Prostate gland (tissue), 2 donors: Measurements from ENCODE around the gene PLXNB1. TPM values are rescaled to one million over a fixed set of nuclear protein-coding genes. Genes with fewer than 3 reads are reported as not detected.

ENCODE experiments used
- DNase-seq: peaks from one replicate; pipeline ENCODE4 v3.0.0-alpha.2; 2019; ENCODE audit warnings: low spot score
- H3K27ac ChIP-seq, 2 donors: fragments of 200-600 bp; sonication (generic); 2 replicates each; pipeline ENCODE4 v1.5.1; 2017 to 2019
- H3K27me3 ChIP-seq: fragments of 200-600 bp; sonication (generic); replicated peaks from 2 replicates; pipeline ENCODE4 v1.5.1; 2019; ENCODE audit not compliant: insufficient read depth
- H3K36me3 ChIP-seq, 2 donors: fragments of 200-600 bp; sonication (generic); 1 replicate in 1 of 2; 2 replicates in 1 of 2; pipeline versions ENCODE4 v1.5.1 to v1.8.1; 2017 to 2019
- H3K4me1 ChIP-seq: fragments of 200-600 bp; sonication (generic); replicated peaks from 2 replicates; pipeline ENCODE4 v1.5.1; 2019
- H3K4me3 ChIP-seq, 2 donors: fragments of 200-600 bp; sonication (generic); 2 replicates each; pipeline ENCODE4 v1.5.1; 2017 to 2019
- H3K9me3 ChIP-seq: fragments of 200-600 bp; sonication (generic); 2 replicates; pipeline ENCODE4 v1.5.1; 2017
- CTCF ChIP-seq, 4 experiments: fragments of 200-600 bp in 2 of 4; fragments of 450-650 bp in 2 of 4; sonication (generic) in 2 of 4; IDR thresholded peaks; 1 replicate in 3 of 4; 2 replicates in 1 of 4; pipeline ENCODE4 v1.5.1; 2016 to 2019; ENCODE audit warnings: antibody characterized with exemption in 4 of 4, mild to moderate bottlenecking in 2 of 4, moderate library complexity in 2 of 4
- POLR2A ChIP-seq: fragments of 450-650 bp; IDR thresholded peaks from one replicate; pipeline ENCODE4 v1.6.1; 2016; ENCODE audit warnings: antibody characterized with exemption, mild to moderate bottlenecking
- POLR2AphosphoS5 ChIP-seq: sonication (generic); formaldehyde crosslinking; IDR thresholded peaks from one replicate; pipeline ENCODE4 v1.6.1; 2017; ENCODE audit warnings: antibody characterized with exemption
- WGBS: methylation state at CpG from one replicate; pipeline ENCODE4 v1.1.5; 2018; 5-methylcytosine and 5-hydroxymethylcytosine counted together
- intact Hi-C: fragments of 100-400 bp; cut with DNase I; formaldehyde crosslinking; loops from one replicate; pipeline ENCODE4 v1.14.2; 2022
- total RNA-seq, 2 donors: library from RNA; depleted of rRNA; stranded (reverse); fragments of >200 nt; gene quantifications; one replicate each; pipeline ENCODE4 v1.1.0, GENCODE V29; 2016

Gene PLXNB1
- total RNA-seq, 2 donors from 2014 or later: 115 to 182 TPM

- Histone ChIP-seq H3K9me3 (no peaks in the 10 kb centered on the region), H3K27me3 (no peaks in the 10 kb centered on the region), H3K36me3 (peaks cover 0 to 11% of the 10 kb centered on the region in 2 donors), H3K4me1 (peaks cover 21% of the 10 kb centered on the region), H3K27ac (no peak overlapping the region), H3K4me3 (no peak overlapping the region)
- intact Hi-C loops: no loop called here
- TF ChIP-seq CTCF (IDR thresholded peaks at IDR 0.05): no peak
- TF ChIP-seq POLR2A: no peak
- no peak for TF ChIP-seq POLR2AphosphoS5
- WGBS: 96% methylated on average over 3 of the region's 3 CpGs
- no peak for DNase-seq
These were observed 7.6 kb downstream of the PLXNB1 start for GRCh38 chr3:48422272-48422671.

GRCh38 chr3:48420561-48420960 is 9.3 kb downstream of the PLXNB1 start:
- Histone ChIP-seq H3K27ac (no peak overlapping the region), H3K27me3 (no peaks in the 10 kb centered on the region), H3K4me1 (peaks cover 6% of the 10 kb centered on the region), H3K4me3 (no peak overlapping the region), H3K36me3 (peaks cover 5 to 15% of the 10 kb centered on the region in 2 donors), H3K9me3 (no peaks in the 10 kb centered on the region)
- no peak for DNase-seq
- 86% methylated on average over 14 of the region's 14 CpGs for WGBS
- TF ChIP-seq POLR2A (no peak), POLR2AphosphoS5 (no peak), CTCF (IDR thresholded peaks at IDR 0.05) (no peak)
- intact Hi-C loops: no loop called here

- DNase-seq: no peak
- TF ChIP-seq POLR2A (no peak), POLR2AphosphoS5 (no peak), CTCF (IDR thresholded peaks at IDR 0.05) (no peak)
- Histone ChIP-seq H3K27ac (no peak overlapping the region), H3K27me3 (no peaks in the 10 kb centered on the region), H3K4me1 (no peaks in the 10 kb centered on the region), H3K36me3 (peaks cover 15 to 24% of the 10 kb centered on the region in 2 donors), H3K9me3 (no peaks in the 10 kb centered on the region), H3K4me3 (no peak overlapping the region)
- intact Hi-C loops: no loop called here
- 83% methylated on average over 17 of the region's 17 CpGs for WGBS
These were observed 10.3 kb downstream of the PLXNB1 start for GRCh38 chr3:48419597-48419996.

- H3K36me3 ChIP-seq: peaks cover 15 to 29% of the 10 kb centered on the region in 2 donors
- no peak overlapping the region for H3K4me3 ChIP-seq
- H3K9me3 ChIP-seq: no peaks in the 10 kb centered on the region
- H3K4me1 ChIP-seq: no peaks in the 10 kb centered on the region
- no peak overlapping the region for H3K27ac ChIP-seq
- 90% methylated on average over 8 of the region's 9 CpGs for WGBS
- DNase-seq: no peak
- TF ChIP-seq CTCF (IDR thresholded peaks at IDR 0.05) (no peak), POLR2A (no peak), POLR2AphosphoS5 (no peak)
- intact Hi-C loops: no loop called here
- H3K27me3 ChIP-seq: no peaks in the 10 kb centered on the region
These were observed 10.7 kb downstream of the PLXNB1 start for GRCh38 chr3:48419149-48419548.

GRCh38 chr3:48418651-48419050 is 11.2 kb downstream of the PLXNB1 start:
- intact Hi-C loops: no loop called here
- TF ChIP-seq POLR2AphosphoS5 (no peak), CTCF (IDR thresholded peaks at IDR 0.05) (no peak), POLR2A (no peak)
- DNase-seq: no peak
- 78% methylated on average over 8 of the region's 9 CpGs for WGBS
- no peak overlapping the region for H3K27ac ChIP-seq
- no peaks in the 10 kb centered on the region for H3K9me3 ChIP-seq
- H3K36me3 ChIP-seq: peaks cover 15 to 34% of the 10 kb centered on the region in 2 donors
- H3K27me3 ChIP-seq: no peaks in the 10 kb centered on the region
- no peak overlapping the region for H3K4me3 ChIP-seq
- no peaks in the 10 kb centered on the region for H3K4me1 ChIP-seq
